Peyer's patch (tissue), 4 donors: ENCODE measurements around the gene CADM3.

Experiments used
- POLR2A ChIP-seq, 2 donors: fragments of 450-650 bp; IDR thresholded peaks; one replicate each; pipeline ENCODE4 v1.5.1; 2017; ENCODE audit warnings: antibody characterized with exemption in 2 of 2, mild to moderate bottlenecking in 2 of 2, moderate library complexity in 2 of 2
- TF ChIP-seq, protein P1 (sequence below), 6 experiments: fragments of 450-650 bp in 4 of 6; fragments of 200-600 bp in 2 of 6; sonication (generic) in 1 of 6; IDR thresholded peaks; one replicate each; pipeline ENCODE4 v1.5.1; 2017 to 2019; ENCODE audit warnings: antibody characterized with exemption in 6 of 6, mild to moderate bottlenecking in 3 of 6, moderate library complexity in 1 of 6

DNA sequence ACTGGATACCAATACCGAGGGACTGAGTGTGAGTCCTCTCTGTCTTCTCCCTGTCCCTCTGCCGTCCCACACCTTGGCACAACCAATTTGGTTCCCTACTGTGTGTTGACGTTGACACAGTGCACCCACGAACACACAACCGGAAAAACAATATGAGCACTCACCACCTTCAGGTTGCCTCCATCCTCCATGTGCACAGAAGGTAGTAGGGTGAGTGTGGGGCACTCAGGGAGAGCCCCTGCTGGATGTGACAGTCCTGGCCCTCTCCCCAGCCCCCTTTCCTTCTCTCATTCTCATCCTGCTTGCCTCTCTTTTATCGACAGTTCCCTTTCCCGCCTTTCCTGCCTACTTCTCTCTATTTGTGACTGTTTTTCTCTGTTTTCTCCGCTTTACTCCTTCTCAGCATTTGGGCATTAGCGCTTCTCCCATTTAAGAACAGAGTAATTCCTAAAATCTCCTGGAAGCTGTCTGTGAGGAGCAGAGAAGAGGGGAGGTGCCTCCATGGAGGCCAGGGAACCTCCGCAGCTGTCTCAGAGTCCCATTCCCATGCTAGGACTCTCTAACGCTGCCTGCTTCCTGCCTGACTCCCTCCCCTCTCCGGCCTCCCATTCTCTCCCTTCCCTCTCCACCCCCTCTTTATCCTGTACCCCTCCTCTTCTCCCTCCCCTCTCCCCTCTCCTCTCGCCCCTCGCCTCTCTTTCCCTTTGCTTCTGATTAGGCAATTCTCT, 16.4 kb downstream of the CADM3 start:
- TF ChIP-seq, protein P1, sequence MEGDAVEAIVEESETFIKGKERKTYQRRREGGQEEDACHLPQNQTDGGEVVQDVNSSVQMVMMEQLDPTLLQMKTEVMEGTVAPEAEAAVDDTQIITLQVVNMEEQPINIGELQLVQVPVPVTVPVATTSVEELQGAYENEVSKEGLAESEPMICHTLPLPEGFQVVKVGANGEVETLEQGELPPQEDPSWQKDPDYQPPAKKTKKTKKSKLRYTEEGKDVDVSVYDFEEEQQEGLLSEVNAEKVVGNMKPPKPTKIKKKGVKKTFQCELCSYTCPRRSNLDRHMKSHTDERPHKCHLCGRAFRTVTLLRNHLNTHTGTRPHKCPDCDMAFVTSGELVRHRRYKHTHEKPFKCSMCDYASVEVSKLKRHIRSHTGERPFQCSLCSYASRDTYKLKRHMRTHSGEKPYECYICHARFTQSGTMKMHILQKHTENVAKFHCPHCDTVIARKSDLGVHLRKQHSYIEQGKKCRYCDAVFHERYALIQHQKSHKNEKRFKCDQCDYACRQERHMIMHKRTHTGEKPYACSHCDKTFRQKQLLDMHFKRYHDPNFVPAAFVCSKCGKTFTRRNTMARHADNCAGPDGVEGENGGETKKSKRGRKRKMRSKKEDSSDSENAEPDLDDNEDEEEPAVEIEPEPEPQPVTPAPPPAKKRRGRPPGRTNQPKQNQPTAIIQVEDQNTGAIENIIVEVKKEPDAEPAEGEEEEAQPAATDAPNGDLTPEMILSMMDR (IDR thresholded peaks at IDR 0.05), result no peak
- TF ChIP-seq POLR2A (IDR thresholded peaks at IDR 0.05), result no peak
